ENCODE data around the gene SPDYE6. TPM values are rescaled to one million over a fixed set of nuclear protein-coding genes. Genes with fewer than 3 reads are reported as not detected.
"Not testable (repeated sequence)": the region's sequence is repeated elsewhere in the genome, so short reads cannot be mapped to it uniquely, and the experiment has no call there.

Gene SPDYE6
- polyA plus RNA-seq, 1 donor, result 6.3 TPM

GRCh38 chr7:102318482-102318971 is 37.7 kb downstream of the SPDYE6 start:
- no peak for DNase-seq

GRCh38 chr7:102317231-102318059 is 38.8 kb downstream of the SPDYE6 start:
- DNase-seq, result no peak

DNA sequence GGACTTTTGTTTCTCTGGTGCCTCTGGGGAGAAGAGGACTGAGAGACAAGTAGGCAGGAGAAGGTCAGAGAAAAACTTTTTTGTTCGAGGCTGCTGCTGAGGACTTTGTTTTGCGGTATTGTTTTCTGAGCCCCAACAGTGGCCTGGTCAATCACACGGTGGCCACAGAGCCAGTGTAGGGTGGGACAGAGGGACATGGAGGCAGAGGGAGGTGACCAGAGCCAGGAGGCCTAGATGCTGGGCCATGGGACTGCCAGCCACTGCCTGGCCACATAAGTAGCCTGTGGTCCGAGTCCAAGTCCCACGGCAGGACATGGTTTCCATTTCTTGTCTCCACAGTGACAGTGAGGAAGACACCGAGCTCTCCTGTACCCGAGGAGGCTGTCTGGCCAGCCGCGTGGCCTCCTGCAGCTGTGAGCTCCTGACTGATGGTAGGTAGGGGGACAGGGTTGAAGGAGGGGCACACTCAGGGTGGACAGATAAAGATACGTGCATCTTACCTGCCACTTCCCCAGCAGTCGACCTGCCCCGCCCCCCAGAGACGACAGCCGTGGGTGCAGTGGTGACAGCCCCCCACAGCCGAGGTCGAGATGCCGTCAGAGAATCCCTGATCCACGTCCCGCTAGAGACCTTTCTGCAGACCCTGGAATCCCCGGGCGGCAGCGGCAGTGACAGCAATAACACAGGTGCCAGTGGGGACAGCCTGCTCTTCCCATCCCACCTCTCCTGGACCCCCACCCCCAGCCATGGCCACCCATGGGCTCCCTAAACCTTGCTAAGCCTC is 42.1 kb downstream of the SPDYE6 start:
- DNase-seq, result no peak

- DNase-seq, result no peak
Measured at GRCh38 chr7:102312317-102312716, 43.9 kb downstream of the SPDYE6 start.

DNA sequence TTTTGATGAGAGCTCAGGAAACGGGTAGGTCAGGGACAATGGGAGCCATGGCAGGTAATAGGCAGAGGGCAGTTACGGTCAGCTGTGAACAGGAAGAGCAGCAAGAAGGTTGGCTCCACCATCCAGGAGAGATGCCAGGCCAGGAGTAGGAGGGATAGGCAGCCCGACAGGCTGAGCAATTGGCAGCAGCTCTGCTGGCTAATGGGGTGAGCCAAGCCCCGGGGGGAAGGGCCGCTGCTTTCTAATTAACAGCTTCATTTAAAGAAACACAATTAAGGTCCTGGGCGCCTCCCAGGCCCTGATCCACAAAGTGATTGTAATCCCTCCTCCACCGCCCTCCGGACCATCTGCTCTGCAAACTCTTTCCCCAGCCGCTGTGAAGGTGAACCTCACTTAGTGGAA is 45.8 kb downstream of the SPDYE6 start:
- DNase-seq, result no peak

DNA sequence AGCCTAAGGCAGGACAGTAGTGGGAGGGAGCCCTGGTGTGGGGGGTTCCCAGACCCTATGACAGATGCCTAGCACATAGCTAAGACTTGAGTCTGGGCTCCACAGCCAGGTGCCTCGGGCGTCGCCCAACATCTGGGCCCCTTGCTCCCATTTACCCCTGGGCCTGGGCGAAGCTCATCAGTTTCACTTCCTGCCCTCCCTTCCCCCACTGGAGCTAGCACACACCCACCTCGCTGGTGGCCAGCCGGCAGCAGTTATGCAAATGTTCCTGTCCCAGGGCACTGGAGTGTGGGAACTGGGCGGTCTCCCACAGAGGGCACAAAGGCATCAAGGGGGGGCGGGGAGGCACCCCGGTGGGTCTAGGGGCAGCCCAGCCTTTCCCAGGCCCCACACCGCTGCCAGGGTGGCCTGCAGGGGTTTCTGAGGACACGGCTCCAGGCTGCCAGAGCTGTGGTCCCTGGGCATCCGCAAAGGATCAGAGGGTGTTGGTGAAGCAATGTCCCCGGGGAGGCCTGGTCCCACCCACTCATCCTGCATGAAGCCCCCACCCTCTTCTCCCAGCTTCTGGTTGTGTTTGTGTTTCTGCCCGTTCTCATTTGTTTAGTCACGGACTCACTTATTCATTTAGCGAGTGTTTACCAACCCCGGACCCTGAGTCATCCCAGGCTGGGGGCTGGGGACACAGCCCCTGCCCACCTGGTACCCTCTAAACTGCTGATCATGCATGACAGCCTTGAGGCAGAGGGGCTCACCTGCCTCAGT is 49.1 kb downstream of the SPDYE6 start:
- peak; percentile 71 for DNase-seq

DNA sequence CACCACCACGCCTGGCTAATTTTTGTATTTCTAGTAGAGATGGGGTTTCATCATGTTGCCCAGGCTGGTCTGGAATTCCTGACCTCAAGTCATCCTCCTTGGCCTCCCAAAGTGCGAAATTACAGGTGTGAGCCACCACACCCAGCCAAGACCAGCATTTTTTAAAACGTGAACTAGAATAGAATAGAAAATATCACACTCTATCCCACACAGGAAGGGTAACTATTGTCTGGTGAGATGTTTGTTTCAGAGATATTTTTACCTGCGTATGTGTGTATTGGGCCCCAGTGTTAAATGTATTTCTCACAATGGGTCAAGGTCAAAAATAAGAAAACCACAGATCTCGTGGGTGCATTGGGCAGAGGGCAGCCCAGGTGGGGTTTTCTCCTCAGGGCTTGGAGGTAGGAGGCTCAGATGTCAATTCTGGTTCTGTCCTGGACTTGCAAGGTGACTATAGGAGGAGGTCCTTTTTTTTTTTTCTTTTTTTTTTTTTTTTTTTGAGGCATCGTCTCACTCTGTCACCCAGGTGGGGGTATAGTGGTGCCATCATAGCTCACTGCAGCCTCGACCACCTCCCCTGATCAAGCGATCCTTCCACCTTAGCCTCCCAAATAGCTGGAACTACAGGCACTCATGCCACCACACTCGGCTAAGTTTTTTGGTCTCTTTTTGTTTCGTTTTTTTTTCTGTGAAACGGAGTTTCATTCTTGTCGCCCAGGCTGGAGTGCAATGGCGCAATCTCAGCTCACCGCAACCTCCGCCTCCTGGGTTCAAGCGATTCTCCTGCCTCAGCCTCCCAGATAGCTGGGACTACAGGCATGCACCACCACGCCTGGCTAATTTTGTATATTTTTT is 50.6 kb downstream of the SPDYE6 start:
- DNase-seq, result no peak

- DNase-seq, result no peak
Measured at GRCh38 chr7:102304668-102305067, 51.6 kb downstream of the SPDYE6 start.

DNA sequence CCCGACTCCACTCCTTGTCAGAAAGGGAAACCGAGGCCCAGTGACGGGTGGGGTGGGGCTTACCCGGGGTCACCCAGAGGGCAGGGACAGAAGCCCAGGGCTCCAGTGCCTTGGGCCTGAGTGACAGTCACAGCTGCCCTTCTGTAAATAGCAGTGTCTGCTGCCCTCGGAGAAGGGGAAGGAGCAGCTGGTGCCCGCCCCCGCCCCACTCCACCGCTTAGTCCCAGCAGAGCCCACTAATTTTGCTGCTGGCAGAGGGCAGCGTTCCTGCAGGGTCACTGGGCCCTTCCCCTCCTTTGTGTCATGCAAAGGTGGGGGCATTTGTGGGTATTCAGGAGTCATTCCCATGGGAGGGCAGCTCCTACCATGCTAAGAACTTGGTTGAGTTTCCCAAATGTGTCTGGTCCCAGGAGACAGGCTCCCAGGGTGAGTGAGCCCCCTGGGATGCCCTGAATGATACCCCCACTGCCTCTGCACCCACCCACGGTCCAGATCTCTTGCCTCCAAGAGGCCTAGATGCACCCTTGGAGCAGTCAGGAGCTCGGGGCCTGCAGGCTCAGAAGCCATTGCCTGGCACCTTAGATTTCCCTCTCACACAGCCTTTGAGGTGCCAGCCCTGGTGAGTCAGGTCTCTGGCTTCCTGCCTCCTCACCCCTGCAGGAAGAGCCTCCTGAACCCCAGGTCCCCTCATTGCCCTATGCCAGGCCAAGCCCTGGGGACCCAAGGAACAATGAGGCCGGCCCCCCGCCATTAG is 52.4 kb downstream of the SPDYE6 start:
- DNase-seq, result no peak

GRCh38 chr7:102302025-102302424 is 54.2 kb downstream of the SPDYE6 start:
- no peak for DNase-seq

DNA sequence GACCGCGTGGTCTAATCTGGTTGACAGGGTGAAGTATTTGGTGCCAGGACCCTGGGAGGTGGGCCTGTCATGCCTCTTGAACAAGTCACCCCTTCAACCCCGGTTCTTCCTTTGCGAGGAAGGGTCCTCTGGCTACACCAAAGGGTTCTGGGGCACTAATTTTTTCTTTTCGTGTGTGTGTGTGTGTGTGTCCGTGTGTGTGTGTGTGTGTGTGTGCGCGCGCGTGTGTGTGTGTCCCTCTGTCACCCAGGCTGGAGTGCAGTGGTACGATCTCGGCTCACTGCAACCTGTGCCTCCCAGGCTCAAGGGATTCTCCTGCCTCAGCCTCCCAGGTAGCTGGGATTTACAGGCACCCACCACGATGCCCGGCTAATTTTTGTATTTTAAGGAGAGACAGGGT is 54.9 kb downstream of the SPDYE6 start:
- not testable (repeated sequence) for DNase-seq

GRCh38 chr7:102300643-102301221 is 55.5 kb downstream of the SPDYE6 start:
- DNase-seq, result no peak

DNA sequence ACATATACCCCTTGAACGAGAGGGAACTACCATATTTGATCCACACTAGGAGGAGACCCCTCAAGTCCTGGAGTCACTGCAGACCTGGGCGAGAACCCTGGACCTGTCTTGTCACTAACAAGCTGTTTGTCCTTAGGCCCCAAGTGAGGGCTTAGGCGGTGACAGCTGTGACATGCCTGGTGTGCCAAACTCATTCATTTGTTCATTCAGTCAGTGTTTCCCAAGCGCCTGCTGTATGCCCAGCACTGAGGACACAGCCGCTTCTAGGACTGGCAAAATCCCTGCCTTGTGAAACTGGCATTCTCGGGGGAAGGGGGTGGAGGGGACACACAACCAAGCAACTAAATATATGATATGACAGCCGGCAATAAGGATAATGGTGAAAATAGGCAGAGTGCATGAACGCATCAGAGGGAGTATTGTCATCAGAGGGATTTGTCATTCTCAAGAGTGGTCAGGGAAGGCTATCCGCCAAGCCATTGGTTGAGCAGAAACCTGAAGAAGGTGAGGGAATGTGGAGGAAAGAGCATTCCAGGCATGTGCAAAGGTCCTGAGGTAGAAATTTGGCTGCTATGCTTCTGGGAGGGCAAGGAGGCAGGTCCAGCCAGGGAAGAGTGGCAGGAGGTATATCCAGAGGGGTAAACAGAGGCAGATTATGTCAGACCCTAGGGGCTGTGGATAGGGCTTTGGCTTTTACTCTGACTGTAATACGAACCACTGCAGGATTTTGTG is 58.6 kb downstream of the SPDYE6 start:
- DNase-seq, result no peak

DNA sequence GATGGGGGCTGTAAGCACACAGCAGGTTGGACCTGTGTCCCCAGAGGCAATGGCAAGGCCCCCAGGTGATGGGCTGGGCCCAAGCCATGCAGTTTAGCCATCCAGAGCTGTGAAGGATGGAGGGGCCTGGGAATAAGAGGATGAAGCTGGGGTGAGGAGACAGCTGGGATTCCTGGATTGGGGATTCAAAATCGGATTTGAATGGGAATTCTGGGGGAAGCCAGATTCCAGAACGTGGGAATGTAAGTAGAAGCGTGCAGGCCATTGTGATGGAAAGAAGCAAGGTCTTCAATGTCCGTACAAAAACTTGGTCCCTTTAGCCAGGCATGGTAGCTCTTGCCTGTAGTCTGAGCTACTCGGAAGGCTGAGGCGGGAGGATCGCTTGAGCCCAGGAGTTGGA is 59.7 kb downstream of the SPDYE6 start:
- no peak for DNase-seq

- no peak for DNase-seq
Measured at GRCh38 chr7:102296179-102296438, 60.1 kb downstream of the SPDYE6 start.
